NCI-H2171 treated with DMSO at 0.1 percent for 48 hours (cell line): ENCODE results near the gene USP37.

Source experiments
- DNase-seq: peaks from one replicate; lab custom pipeline; 2025; lab: John Stamatoyannopoulos, UW

Gene USP37, protein sequence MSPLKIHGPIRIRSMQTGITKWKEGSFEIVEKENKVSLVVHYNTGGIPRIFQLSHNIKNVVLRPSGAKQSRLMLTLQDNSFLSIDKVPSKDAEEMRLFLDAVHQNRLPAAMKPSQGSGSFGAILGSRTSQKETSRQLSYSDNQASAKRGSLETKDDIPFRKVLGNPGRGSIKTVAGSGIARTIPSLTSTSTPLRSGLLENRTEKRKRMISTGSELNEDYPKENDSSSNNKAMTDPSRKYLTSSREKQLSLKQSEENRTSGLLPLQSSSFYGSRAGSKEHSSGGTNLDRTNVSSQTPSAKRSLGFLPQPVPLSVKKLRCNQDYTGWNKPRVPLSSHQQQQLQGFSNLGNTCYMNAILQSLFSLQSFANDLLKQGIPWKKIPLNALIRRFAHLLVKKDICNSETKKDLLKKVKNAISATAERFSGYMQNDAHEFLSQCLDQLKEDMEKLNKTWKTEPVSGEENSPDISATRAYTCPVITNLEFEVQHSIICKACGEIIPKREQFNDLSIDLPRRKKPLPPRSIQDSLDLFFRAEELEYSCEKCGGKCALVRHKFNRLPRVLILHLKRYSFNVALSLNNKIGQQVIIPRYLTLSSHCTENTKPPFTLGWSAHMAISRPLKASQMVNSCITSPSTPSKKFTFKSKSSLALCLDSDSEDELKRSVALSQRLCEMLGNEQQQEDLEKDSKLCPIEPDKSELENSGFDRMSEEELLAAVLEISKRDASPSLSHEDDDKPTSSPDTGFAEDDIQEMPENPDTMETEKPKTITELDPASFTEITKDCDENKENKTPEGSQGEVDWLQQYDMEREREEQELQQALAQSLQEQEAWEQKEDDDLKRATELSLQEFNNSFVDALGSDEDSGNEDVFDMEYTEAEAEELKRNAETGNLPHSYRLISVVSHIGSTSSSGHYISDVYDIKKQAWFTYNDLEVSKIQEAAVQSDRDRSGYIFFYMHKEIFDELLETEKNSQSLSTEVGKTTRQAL

DNA sequence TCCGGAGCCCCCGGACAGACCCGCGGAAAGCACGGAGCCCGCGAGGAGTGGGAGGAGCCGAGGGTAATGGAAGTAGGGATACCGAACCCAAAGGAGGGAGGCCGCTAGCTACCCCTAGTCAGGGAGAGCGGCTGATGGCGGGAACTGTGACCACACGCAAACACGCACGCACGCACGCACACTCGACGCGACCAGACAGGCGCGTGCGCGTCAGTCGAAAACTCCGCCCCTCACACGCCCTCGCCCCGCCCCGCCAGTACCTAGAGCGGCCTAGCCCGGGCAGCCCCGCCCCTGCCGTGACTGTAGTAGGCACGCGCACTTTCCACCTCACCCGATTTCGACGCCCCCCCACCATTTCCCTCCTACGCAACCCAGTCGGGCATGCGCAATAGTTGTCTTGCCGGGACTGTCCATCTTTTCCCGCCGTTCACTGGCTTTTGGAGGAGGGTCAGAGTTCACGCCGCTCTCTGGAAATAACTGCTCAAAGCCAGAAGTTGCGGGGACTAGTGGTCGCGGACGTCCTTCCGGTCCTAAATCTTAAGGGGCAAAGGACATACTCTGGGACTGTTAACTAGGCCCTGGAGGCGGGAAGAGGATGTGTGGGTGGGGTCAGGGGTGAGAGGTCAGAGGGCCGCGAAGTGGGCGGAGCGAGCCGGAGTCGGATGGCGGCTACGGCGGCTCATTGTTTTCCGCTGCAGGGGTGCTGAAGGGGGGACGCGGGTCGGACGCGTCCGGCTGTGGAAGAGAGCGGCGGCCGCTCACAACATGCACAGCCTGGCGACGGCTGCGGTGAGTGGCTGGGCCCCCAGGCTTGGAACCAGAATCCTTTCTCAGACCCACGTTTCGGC lies at the start of gene USP37, which contains the start of gene CNOT9:
TSS of gene USP37 (minus strand) at position 162 of the 848 bp plus-strand sequence. CDS start 9,698 bp downstream, outside the sequence.
TSS of gene CNOT9 (plus strand) at position 650 of the 848 bp plus-strand sequence. CDS start at position 766, 116 bp downstream.
- peak; percentile 99 for DNase-seq

DNA sequence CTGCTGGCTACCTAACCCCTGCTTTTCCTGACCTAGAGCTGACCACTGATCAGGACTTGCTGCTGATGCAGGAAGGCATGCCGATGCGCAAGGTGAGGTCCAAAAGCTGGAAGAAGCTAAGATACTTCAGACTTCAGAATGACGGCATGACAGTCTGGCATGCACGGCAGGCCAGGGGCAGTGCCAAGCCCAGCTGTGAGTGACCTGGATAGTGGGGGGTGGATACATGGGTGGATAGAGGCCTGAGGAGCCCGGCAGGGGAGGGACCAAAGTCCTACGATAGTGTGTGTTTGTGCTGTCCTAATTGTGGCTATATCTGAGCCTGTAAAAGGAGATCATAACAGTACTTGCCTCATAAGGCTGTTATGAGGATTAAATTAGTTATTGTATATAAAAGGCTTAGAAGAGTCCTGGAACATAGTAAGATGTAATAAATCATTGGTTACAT lies 47.7 kb upstream of the USP37 start:
- no peak for DNase-seq

DNA sequence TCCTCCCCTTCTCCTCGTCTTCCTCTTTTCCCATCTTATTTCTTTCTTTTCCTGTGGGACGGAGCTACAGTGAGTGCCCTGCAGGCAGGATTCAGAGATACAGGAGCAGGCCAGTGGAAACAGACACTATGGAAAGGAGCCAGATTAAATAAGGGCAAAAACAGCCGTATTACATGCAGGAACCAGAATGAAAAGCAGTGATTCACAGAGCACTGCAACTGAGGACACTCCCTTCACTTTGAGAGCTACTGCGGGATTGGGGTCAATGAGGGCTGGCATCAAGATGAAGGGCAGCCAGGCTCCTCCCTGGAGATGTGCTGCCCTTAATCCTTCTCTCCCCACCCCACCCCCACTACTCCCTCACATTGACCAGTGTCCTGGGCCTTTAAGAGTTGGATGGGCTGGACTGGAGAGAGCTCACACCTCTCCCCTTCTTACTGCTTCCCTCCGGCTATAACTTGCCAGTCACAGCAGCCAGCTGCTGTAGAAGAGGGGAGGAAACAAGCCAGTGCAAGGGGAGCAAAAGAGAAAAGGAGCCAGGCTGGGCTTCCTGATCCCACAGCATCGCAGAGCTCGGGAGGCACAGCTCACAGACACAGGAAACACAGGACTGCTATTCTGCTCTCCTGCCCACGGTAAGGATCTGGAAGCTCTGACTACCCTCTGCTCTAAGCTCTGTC lies 39.4 kb upstream of the USP37 start, which contains the start of gene PLCD4:
TSS of gene PLCD4 (plus strand) at position 464 of the 680 bp plus-strand sequence. CDS start 7,841 bp downstream, outside the sequence.
- peak; percentile 36 for DNase-seq

DNA sequence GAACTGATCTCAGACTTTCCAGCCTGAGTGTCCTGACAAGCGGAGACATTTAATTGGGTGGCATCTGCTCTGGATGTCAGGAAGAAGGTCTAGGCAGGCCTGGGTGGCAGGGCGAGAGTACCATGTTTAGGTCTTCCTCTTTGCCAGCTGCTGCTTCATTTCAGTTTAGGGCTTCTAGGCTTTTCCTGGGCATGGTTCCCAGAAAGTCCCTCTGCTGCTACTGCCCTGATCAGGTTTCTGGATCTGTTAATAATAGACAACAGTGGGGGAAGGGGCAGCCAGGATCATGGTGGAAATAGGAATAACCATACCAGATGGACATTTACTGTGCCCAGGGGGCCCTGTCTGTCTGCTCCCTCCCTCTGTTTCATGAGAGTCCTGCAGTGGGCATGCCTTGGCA lies 37.3 kb upstream of the USP37 start:
- peak; percentile 99 for DNase-seq

DNA sequence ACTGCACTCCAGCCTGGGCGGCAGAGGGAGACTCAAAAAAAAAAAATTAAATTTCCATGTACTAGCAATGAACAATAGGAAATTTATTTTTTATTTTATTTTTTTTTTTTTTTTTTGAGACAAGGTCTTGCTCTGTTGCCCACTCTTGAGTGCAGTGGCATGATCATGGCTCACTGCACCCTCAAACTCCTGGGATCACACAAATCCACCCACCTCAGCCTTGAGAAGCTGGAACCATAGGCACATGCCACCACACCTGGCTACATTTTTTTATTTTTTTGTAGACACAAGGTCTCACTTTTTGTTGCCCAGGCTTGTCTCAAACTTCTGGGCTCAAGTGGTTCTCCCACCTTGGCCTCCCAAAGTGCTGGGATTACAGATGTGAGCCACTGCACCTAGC lies 17.4 kb upstream of the USP37 start:
- no peak for DNase-seq

DNA sequence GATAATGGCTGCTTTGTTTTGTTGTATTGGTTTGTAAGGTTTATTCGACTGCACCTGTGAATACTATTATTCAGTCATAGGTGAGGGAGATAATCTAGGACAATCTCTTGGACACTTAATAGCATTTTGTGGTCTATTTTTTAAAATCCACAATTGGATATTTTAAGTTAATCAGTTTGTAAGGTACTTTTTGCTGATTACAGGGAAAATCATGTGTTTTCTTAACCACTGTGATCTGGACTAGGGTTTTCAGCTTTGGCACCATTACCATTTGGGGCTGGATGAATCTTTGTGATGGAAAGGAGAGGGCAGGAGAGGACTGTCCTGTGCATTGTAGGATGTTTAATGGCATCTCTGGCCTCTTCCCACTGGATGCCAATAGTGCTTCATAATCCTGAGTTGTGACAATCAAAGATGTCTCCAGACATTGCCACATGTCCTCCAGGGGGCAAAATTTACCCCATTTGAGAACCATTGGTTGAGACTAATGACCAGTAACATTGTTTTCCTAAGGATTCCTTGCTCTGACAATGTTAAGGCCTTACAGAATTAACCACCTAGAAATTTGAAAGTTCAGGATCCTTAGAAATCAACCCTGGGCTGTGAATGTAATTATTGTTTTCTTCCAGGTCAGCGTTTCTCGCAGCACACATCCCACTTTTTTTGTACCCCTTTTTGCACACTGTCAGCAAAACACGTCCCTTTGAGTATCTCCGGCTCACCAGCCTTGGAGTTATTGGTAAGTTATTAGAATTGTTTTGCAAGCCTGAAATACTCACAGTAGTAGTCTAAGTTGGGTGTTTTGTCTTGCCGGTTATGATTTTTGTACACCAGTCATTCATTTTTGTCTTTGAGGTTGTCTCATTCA lies 16.1 kb upstream of the USP37 start:
- no peak for DNase-seq

DNA sequence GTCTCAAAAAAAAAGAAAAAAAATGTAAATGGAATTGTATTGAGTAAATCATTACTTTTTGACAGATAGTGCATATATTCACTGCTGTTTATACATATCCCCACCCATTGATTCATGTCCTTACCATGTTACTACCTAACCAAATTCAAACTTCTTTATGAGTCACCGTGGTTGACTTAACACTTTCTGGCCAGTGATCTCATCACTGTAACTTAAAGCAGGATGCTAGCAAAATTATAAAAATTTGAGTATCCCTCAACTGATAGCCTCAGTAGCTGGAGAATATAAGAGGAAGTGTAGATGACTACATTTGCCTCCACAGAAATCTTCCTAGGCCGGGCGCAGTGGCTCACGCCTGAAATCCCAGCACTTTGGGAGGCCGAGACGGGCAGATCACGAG lies 13.9 kb upstream of the USP37 start:
- no peak for DNase-seq

DNA sequence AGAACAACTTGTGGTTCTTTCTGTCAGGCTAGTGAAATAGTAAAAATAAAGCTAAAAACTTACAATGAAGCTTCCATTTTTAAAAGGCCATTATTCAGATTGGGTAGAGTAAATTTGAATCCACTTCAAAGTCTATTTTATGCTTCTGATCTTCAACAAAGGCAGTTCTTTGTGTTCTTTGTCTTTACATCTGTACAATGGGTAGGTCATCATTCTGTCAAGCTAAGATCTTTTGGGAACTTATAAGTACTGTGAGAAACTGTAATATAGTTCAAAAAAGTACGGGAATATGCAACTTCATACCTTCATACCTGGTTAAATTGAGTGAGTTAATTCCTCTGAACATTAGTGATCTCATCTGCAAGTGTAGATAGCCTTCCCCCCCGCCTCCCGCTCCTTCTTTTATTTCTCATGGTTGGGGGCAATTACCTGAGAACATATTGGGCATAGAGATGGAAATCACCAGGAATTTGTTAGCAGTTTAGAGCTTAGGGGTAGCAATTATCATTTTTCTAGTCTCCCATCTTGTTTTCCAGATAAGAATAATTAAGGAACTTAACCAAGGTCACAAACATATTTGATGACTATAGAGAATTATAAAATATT lies 10.2 kb upstream of the USP37 start:
- no peak for DNase-seq

DNA sequence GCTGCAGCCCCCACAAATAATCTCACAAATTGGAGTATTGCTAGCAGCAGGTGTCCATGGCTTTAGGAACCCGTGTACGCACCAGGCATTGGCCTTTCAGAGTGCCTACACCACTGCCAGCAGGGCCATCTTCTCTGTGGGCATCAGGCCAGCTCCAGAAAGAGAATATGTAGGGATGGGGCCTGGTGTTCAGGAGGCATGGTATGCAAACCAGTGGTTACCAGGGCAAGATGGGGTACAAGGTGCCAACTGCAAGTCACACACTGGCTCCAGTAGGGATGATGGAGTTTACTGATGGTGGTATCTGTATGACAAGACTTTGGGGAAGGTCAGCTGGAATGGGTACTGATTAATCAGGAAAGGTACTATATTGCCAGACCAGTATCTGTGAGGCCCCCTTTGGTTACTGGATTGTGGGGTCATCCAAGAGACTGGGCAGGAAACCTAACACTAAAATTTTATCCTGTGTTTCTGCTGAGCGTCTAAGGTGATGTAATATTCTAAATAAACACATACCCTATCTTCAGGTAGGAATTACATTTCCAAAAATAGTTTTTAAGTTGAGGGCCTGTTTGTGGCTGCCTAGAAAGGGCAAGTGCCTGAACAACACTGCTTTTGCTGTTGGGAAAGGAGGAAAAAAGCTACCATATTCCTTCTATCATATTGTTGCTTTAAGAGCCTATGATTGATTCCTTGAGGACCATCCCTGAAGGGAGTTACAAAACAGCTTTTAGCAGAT lies 9.5 kb upstream of the USP37 start:
- no peak for DNase-seq

DNA sequence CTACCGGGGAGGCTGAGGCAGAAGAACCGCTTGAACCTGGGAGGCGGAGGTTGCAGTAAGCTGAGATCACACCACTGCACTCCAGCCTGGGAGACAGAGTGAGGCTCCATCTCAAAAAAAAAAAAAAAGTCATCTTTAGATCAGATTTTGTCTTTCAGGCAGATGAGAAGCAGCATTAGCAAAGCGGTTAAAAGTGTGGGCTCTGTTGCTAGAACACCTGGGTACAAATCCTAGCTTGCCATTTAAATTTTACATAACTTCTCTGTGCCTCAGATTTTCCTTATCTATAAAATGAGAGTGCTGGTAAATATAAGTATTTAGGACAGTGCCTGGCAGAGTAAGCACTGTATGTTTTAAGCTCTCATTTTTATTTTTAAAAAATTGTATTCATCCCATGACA lies 8.7 kb upstream of the USP37 start:
- no peak for DNase-seq

DNA sequence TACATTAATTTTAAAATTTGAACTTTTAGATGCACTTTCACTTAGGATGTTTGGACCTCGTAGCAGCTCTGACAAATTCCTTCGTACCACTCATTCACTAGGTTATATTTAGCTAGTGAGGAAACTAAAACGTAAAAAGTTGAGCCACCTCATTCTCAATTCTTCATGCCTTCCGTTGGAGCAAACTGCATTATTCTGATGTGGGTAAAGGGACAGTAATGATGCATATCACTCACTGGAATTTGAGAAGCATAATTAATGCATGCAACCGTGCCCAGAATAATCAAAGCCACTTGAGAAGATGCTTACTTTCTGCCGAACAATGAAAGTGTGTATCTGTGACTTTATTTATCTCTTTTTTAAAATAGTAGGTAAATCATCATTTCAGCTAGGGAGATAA lies 2.7 kb upstream of the USP37 start:
- no peak for DNase-seq

DNA sequence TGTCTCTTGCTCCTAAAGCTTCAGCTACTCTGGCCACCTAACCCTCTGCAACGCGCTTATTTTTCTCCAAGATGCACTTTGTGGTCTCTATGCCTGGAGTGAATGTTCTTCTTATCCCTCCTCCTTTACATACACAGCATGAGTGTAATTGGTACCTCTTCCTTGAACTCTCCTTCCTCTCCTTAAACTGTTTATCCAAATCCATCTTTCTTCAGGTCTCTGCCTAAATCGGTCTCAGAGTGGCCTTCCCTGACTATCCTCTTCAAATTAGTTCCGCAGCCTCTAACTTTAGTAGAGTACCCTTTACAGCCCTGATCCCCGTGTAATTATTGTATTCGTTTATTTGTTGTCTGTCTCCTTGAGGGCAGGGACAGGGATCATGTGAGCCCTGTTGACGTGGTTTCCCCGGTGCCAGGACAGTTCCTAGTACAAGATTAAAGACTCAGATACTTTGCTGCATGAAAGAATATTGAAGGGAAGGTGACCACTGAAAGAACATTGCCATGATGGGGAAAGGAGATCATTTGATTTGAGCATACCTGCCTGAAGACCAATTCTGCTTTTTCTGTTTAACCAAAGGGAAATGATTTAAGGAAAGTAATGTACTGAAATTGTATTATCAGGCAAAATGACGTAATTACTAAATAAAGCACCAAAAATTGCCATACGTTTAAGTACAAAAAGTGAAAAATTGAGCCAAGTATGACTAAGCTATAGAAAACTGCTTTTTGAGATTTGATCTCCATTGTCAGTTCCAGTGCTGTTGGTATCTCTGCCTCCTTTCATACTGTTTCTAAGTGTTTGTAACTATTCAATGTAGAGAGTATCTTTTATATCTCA lies 1.7 kb upstream of the USP37 start:
- DNase-seq = no peak

DNA sequence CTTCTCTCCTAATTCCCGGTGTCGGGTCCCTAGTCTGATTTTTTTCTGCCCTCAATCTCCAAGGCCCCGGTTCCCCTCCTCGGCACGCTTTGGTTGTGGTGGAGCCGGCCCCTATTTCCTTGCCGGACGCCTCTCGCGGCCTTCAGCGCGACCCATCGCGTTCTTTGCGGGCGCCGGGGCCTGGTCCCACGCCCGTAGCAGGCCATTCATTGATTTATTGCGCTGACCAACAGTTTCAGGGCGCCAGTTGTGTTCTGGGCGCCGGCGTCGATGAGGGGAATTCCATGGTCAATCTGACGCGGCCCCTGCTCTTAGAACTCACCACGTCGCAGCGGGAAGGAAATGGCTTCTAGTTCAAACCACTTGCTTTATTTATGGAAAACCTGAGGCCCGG lies 884 bp upstream of the USP37 start:
- peak; percentile 54 for DNase-seq

DNA sequence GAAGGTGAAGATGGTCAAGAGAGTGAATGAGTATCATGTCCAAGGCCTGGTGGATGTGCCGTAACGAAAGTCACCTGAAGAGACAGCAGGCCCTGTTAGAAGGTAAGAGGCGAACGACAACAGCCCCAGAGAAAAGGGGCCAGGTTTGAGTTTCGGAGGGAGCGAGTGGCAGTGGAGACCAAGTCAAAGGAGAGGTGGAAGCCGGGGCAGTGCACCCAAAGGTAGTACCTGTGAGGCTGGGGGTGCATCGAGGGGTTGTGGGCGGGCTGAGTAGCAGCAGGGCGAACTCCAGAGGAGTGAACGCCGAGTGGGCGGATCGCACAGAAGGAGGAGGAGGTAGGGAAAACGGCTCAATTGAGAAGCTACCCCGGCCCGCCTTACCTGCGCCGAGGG lies 358 bp downstream of the USP37 start:
- DNase-seq = no peak

DNA sequence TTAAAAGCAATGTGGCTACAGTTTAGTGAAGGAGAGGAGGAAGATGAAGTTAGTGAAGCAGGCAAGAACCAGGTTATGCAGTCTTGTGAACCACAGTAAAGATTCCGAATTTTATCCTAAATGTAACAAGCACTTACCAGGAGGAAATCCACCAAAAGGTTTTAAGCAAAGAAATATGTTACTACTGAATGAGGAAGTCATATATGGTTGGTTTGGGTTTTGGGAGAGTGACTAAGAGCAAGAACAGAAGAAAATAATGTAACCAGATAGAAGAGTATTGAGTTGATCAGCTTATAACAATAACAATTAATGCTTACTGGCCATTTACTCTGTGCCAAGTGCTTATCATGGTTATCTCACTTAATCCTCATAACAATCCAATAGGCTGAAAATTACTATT lies 1.9 kb downstream of the USP37 start:
- no peak for DNase-seq

DNA sequence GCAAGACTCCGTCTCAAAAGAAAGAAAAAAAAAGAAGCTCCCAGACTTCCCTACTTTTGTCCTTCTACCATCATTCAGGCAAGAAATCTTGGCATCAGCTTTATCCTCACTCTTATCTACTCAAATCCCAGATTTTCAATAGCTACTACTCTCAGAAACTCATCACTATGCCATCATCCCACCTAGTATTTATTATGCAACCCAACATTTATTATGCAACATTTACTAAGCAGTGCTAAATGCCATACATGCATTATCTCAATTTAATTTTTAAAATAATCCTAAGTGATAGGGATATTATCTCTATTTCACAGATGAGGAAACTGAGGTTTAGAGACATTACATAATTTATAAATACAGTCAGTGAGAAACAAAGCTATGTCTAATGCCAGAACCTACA lies 4.1 kb downstream of the USP37 start:
- no peak for DNase-seq

DNA sequence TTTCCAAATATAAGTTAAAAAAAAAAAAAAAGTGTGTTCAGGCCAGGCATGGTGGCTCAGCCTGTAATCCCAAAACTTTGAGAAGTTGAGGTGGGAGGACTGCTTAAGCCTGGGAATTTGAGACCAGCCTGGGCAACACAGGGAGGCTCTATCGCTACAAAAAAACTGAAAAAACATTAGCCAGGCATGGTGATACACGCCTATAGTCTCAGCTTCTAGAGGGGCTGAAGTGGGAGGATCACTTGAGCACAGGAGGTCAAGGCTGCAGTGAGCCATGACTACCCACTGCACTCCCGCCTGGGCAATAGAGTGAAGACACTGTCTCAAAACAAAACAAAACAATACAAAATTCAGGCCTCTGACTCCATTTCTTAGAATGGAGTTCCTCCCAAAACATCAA lies 9.2 kb downstream of the USP37 start:
- no peak for DNase-seq

DNA sequence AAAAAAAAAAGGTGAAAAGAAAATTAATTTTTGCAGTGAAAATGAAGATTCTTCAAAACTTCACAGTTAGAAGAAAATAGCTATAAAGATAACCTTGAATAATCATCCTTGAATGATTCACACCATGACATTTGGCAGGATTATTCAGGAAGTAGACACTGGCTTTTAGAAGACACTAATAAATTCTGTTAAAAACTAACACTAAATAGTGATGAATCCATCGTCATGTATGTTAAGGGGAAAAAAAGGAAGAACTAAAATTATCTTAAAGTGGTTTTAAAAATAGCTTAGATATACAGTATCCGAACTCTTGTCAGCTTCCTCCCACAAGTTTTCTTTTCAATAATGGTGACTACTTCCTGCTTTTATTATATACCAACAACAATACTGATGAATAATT lies 10.2 kb downstream of the USP37 start:
- DNase-seq = no peak
